Liver (tissue), 3 donors: ENCODE measurements around the gene BST1.

Experiments used
- CTCF ChIP-seq: fragments of 150-350 bp; IDR thresholded peaks from 2 replicates; pipeline ENCODE4 v1.5.1; 2017; ENCODE audit warnings: improper control_type of control experiment, low read depth, low read length; ENCODE audit not compliant: missing input control
- EGR1 ChIP-seq, 2 donors: IDR thresholded peaks; 2 replicates each; pipeline ENCODE4 v1.6.1; 2016 to 2018; ENCODE audit warnings: antibody characterized with exemption in 2 of 2, low read depth in 2 of 2
- GABPA ChIP-seq, 2 donors: IDR thresholded peaks in 1 of 2; conservative IDR thresholded peaks in 1 of 2; 2 replicates each; pipeline ENCODE4 v1.6.1; 2016; ENCODE audit warnings: antibody characterized with exemption in 2 of 2, mild to moderate bottlenecking in 1 of 2, moderate library complexity in 1 of 2
- MAX ChIP-seq: IDR thresholded peaks from 2 replicates; pipeline ENCODE4 v1.6.1; 2016; ENCODE audit warnings: antibody characterized with exemption
- RAD21 ChIP-seq, 2 donors: IDR thresholded peaks; 2 replicates each; pipeline ENCODE4 v1.6.1; 2016; ENCODE audit warnings: antibody characterized with exemption in 2 of 2, mild to moderate bottlenecking in 2 of 2
- RXRA ChIP-seq, 2 donors: IDR thresholded peaks; 2 replicates each; pipeline ENCODE4 v1.6.1; 2017 to 2018; ENCODE audit warnings: antibody characterized with exemption in 2 of 2, mild to moderate bottlenecking in 1 of 2
- SP1 ChIP-seq: IDR thresholded peaks from 2 replicates; pipeline ENCODE4 v1.6.1; 2018; ENCODE audit warnings: antibody characterized with exemption, mild to moderate bottlenecking
- TAF1 ChIP-seq: conservative IDR thresholded peaks from 2 replicates; pipeline ENCODE4 v1.6.1; 2016; ENCODE audit warnings: antibody characterized with exemption, mild to moderate bottlenecking
- ZBTB33 ChIP-seq: IDR thresholded peaks from 2 replicates; pipeline ENCODE4 v1.6.1; 2016; ENCODE audit warnings: antibody characterized with exemption
- TF ChIP-seq, protein P1 (sequence below): IDR thresholded peaks from 2 replicates; pipeline ENCODE4 v1.6.1; 2016; ENCODE audit warnings: antibody characterized with exemption
- TF ChIP-seq, protein P2 (sequence below): IDR thresholded peaks from 2 replicates; pipeline ENCODE4 v1.6.1; 2016; ENCODE audit warnings: antibody characterized with exemption, mild to moderate bottlenecking
- donor health status: healthy.
- donor health status: healthy.

GRCh38 chr4:15673337-15673736 lies 29.5 kb upstream of the BST1 start:
- TF ChIP-seq CTCF (no peak), RXRA (IDR thresholded peaks at IDR 0.05) (no peak), TAF1 (no peak), ZBTB33 (no peak), RAD21 (IDR thresholded peaks at IDR 0.05) (no peak), EGR1 (IDR thresholded peaks at IDR 0.05; ENCODE audit: low read depth in 2 of 2) (no peak), GABPA (IDR thresholded peaks at IDR 0.05 in 1 of 2, conservative IDR thresholded peaks at IDR 0.05 in 1 of 2) (no peak), MAX (no peak), SP1 (no peak)
- TF ChIP-seq, protein P1, sequence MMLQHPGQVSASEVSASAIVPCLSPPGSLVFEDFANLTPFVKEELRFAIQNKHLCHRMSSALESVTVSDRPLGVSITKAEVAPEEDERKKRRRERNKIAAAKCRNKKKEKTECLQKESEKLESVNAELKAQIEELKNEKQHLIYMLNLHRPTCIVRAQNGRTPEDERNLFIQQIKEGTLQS, result no peak
- TF ChIP-seq, protein P2, sequence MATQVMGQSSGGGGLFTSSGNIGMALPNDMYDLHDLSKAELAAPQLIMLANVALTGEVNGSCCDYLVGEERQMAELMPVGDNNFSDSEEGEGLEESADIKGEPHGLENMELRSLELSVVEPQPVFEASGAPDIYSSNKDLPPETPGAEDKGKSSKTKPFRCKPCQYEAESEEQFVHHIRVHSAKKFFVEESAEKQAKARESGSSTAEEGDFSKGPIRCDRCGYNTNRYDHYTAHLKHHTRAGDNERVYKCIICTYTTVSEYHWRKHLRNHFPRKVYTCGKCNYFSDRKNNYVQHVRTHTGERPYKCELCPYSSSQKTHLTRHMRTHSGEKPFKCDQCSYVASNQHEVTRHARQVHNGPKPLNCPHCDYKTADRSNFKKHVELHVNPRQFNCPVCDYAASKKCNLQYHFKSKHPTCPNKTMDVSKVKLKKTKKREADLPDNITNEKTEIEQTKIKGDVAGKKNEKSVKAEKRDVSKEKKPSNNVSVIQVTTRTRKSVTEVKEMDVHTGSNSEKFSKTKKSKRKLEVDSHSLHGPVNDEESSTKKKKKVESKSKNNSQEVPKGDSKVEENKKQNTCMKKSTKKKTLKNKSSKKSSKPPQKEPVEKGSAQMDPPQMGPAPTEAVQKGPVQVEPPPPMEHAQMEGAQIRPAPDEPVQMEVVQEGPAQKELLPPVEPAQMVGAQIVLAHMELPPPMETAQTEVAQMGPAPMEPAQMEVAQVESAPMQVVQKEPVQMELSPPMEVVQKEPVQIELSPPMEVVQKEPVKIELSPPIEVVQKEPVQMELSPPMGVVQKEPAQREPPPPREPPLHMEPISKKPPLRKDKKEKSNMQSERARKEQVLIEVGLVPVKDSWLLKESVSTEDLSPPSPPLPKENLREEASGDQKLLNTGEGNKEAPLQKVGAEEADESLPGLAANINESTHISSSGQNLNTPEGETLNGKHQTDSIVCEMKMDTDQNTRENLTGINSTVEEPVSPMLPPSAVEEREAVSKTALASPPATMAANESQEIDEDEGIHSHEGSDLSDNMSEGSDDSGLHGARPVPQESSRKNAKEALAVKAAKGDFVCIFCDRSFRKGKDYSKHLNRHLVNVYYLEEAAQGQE, result no peak
